Hematopoietic multipotent progenitor cell treated with erythropoietin and hydrocortisone succinate and interleukin-3 and kit ligand, for 8 days (in vitro differentiated cells): Measurements from ENCODE around the gene ANKRD33B.
"Not testable (repeated sequence)": the region's sequence is repeated elsewhere in the genome, so short reads cannot be mapped to it uniquely, and the experiment has no call there.

ENCODE experiments used
- DNase-seq: peaks from one replicate; pipeline ENCODE4 v3.0.0-alpha.2; 2015

The ANKRD33B gene

GRCh38 chr5:10621832-10622231, 58.0 kb downstream of the ANKRD33B start:
- no peak for DNase-seq

GRCh38 chr5:10622810-10623209, 58.9 kb downstream of the ANKRD33B start:
- DNase-seq = no peak

- DNase-seq = no peak
Observed at GRCh38 chr5:10623305-10623910, 59.5 kb downstream of the ANKRD33B start.

GRCh38 chr5:10624206-10624605, 60.3 kb downstream of the ANKRD33B start:
- no peak for DNase-seq

GRCh38 chr5:10624679-10625078, 60.8 kb downstream of the ANKRD33B start:
- no peak for DNase-seq

- DNase-seq = no peak
Observed at GRCh38 chr5:10625700-10626472, 62.0 kb downstream of the ANKRD33B start.

- no peak for DNase-seq
Observed at GRCh38 chr5:10626473-10627013, 62.7 kb downstream of the ANKRD33B start.

GRCh38 chr5:10627160-10627701, 63.4 kb downstream of the ANKRD33B start:
- no peak for DNase-seq

- DNase-seq = no peak
Observed at GRCh38 chr5:10628601-10629000, 64.7 kb downstream of the ANKRD33B start.

- DNase-seq = no peak
Observed at GRCh38 chr5:10629682-10630081, 65.8 kb downstream of the ANKRD33B start.

GRCh38 chr5:10630126-10630525, 66.3 kb downstream of the ANKRD33B start:
- no peak for DNase-seq

- not testable (repeated sequence) for DNase-seq
Observed at GRCh38 chr5:10630744-10631143, 66.9 kb downstream of the ANKRD33B start.

GRCh38 chr5:10631316-10631996, 67.6 kb downstream of the ANKRD33B start:
- no peak for DNase-seq

GRCh38 chr5:10632110-10632761, 68.4 kb downstream of the ANKRD33B start:
- no peak for DNase-seq

GRCh38 chr5:10633271-10634049, 69.6 kb downstream of the ANKRD33B start:
- no peak for DNase-seq

- no peak for DNase-seq
Observed at GRCh38 chr5:10634050-10634449, 70.2 kb downstream of the ANKRD33B start.

- DNase-seq = no peak
Observed at GRCh38 chr5:10634562-10634961, 70.7 kb downstream of the ANKRD33B start.

- DNase-seq = no peak
Observed at GRCh38 chr5:10635257-10635866, 71.5 kb downstream of the ANKRD33B start.

- DNase-seq = no peak
Observed at GRCh38 chr5:10635867-10636350, 72.0 kb downstream of the ANKRD33B start.

- no peak for DNase-seq
Observed at GRCh38 chr5:10636363-10637142, 72.7 kb downstream of the ANKRD33B start.

- DNase-seq = no peak
Observed at GRCh38 chr5:10637944-10638343, 74.1 kb downstream of the ANKRD33B start.
